ENCODE measurements around the gene NAGS.
"Not testable (repeated sequence)": the region's sequence is repeated elsewhere in the genome, so short reads cannot be mapped to it uniquely, and the experiment has no call there.

Gene NAGS

GRCh38 chr17:44004077-44004760 is at the start of gene NAGS:
Gene NAGS, plus strand, starts transcription at chr17:44004622. Its CDS starts 42 bp downstream, at chr17:44004664.
- Histone ChIP-seq H3K4me3 (no peak within 1 kb of the TSS), H3K36me3 (ENCODE audit: insufficient read depth, low read length) (no peaks in the 10 kb centered on the region), H3K9me3 (ENCODE audit: low read depth, low read length) (no peaks in the 10 kb centered on the region), H3K27ac (no peak within 1 kb of the TSS), H3K9ac (ENCODE audit: insufficient read length) (no peak within 1 kb of the TSS)
- no peak for TF ChIP-seq FOXP2 (optimal IDR thresholded peaks at IDR 0.05; ENCODE audit: control extremely low read depth, extremely low read length, insufficient read depth)
- TF ChIP-seq POLR2AphosphoS5 (IDR thresholded peaks at IDR 0.05; ENCODE audit: borderline replicate concordance, low read depth, low read length) = no peak
- TF ChIP-seq EZH2 (IDR thresholded peaks at IDR 0.05) = no peak
- DNase-seq (ENCODE audit: low read depth, low spot score) = no peak

GRCh38 chr17:43956222-43956621 is 48.2 kb upstream of the NAGS start:
- no peak for TF ChIP-seq POLR2AphosphoS5 (IDR thresholded peaks at IDR 0.05; ENCODE audit: borderline replicate concordance, low read depth, low read length)
- TF ChIP-seq FOXP2 (optimal IDR thresholded peaks at IDR 0.05; ENCODE audit: control extremely low read depth, extremely low read length, insufficient read depth) = no peak
- no peak for TF ChIP-seq EZH2 (IDR thresholded peaks at IDR 0.05)
- Histone ChIP-seq H3K27ac (no peak overlapping the region), H3K9me3 (ENCODE audit: low read depth, low read length) (no peaks in the 10 kb centered on the region), H3K36me3 (ENCODE audit: insufficient read depth, low read length) (no peaks in the 10 kb centered on the region), H3K9ac (ENCODE audit: insufficient read length) (no peak overlapping the region), H3K4me3 (no peak overlapping the region)
- no peak for DNase-seq (ENCODE audit: low read depth, low spot score)

GRCh38 chr17:43958748-43959352 is 45.6 kb upstream of the NAGS start:
- DNase-seq (ENCODE audit: low read depth, low spot score) = no peak

GRCh38 chr17:43961292-43961691 is 43.1 kb upstream of the NAGS start:
- not testable (repeated sequence) for H3K27ac ChIP-seq; H3K36me3 ChIP-seq (ENCODE audit: insufficient read depth, low read length); H3K9ac ChIP-seq (ENCODE audit: insufficient read length); DNase-seq (ENCODE audit: low read depth, low spot score); H3K9me3 ChIP-seq (ENCODE audit: low read depth, low read length); H3K4me3 ChIP-seq

More at GRCh38 chr17:43958748-43959352, 45.6 kb upstream of the NAGS start:
- Histone ChIP-seq H3K9ac (ENCODE audit: insufficient read length) (no peak overlapping the region), H3K36me3 (ENCODE audit: insufficient read depth, low read length) (no peaks in the 10 kb centered on the region), H3K9me3 (ENCODE audit: low read depth, low read length) (no peaks in the 10 kb centered on the region), H3K4me3 (no peak overlapping the region), H3K27ac (no peak overlapping the region)
- no peak for TF ChIP-seq POLR2AphosphoS5 (IDR thresholded peaks at IDR 0.05; ENCODE audit: borderline replicate concordance, low read depth, low read length)
- no peak for TF ChIP-seq FOXP2 (optimal IDR thresholded peaks at IDR 0.05; ENCODE audit: control extremely low read depth, extremely low read length, insufficient read depth)
- TF ChIP-seq EZH2 (IDR thresholded peaks at IDR 0.05) = no peak

- Histone ChIP-seq H3K9ac (ENCODE audit: insufficient read length) (no peak overlapping the region), H3K36me3 (ENCODE audit: insufficient read depth, low read length) (no peaks in the 10 kb centered on the region), H3K9me3 (ENCODE audit: low read depth, low read length) (no peaks in the 10 kb centered on the region), H3K4me3 (no peak overlapping the region), H3K27ac (no peak overlapping the region)
- TF ChIP-seq FOXP2 (optimal IDR thresholded peaks at IDR 0.05; ENCODE audit: control extremely low read depth, extremely low read length, insufficient read depth) = no peak
- DNase-seq (ENCODE audit: low read depth, low spot score) = no peak
Observed at GRCh38 chr17:43961954-43962353, 42.5 kb upstream of the NAGS start.

- H3K4me3 ChIP-seq = no peak overlapping the region
- H3K27ac ChIP-seq = no peak overlapping the region
- H3K9me3 ChIP-seq (ENCODE audit: low read depth, low read length) = no peaks in the 10 kb centered on the region
- H3K36me3 ChIP-seq (ENCODE audit: insufficient read depth, low read length) = no peaks in the 10 kb centered on the region
- no peak overlapping the region for H3K9ac ChIP-seq (ENCODE audit: insufficient read length)
- TF ChIP-seq EZH2 (IDR thresholded peaks at IDR 0.05) = no peak
- TF ChIP-seq POLR2AphosphoS5 (IDR thresholded peaks at IDR 0.05; ENCODE audit: borderline replicate concordance, low read depth, low read length) = no peak
- TF ChIP-seq FOXP2 (optimal IDR thresholded peaks at IDR 0.05; ENCODE audit: control extremely low read depth, extremely low read length, insufficient read depth) = no peak
- DNase-seq (ENCODE audit: low read depth, low spot score) = no peak
Observed at GRCh38 chr17:43962479-43962878, 41.9 kb upstream of the NAGS start.

GRCh38 chr17:43966276-43966675 is 38.1 kb upstream of the NAGS start:
- H3K4me3 ChIP-seq = no peak overlapping the region
- no peaks in the 10 kb centered on the region for H3K9me3 ChIP-seq (ENCODE audit: low read depth, low read length)
- no peaks in the 10 kb centered on the region for H3K36me3 ChIP-seq (ENCODE audit: insufficient read depth, low read length)
- DNase-seq (ENCODE audit: low read depth, low spot score) = no peak
- no peak for TF ChIP-seq POLR2AphosphoS5 (IDR thresholded peaks at IDR 0.05; ENCODE audit: borderline replicate concordance, low read depth, low read length)
- no peak for TF ChIP-seq FOXP2 (optimal IDR thresholded peaks at IDR 0.05; ENCODE audit: control extremely low read depth, extremely low read length, insufficient read depth)
- no peak for TF ChIP-seq EZH2 (IDR thresholded peaks at IDR 0.05)
- H3K9ac ChIP-seq (ENCODE audit: insufficient read length) = no peak overlapping the region
- H3K27ac ChIP-seq = no peak overlapping the region

- Histone ChIP-seq H3K4me3 (no peak overlapping the region), H3K9ac (ENCODE audit: insufficient read length) (no peak overlapping the region), H3K27ac (no peak overlapping the region), H3K36me3 (ENCODE audit: insufficient read depth, low read length) (no peaks in the 10 kb centered on the region), H3K9me3 (ENCODE audit: low read depth, low read length) (no peaks in the 10 kb centered on the region)
- TF ChIP-seq FOXP2 (optimal IDR thresholded peaks at IDR 0.05; ENCODE audit: control extremely low read depth, extremely low read length, insufficient read depth) (no peak), POLR2AphosphoS5 (IDR thresholded peaks at IDR 0.05; ENCODE audit: borderline replicate concordance, low read depth, low read length) (no peak), EZH2 (IDR thresholded peaks at IDR 0.05) (no peak)
- DNase-seq (ENCODE audit: low read depth, low spot score) = no peak
Observed at GRCh38 chr17:43967251-43967875, 37.1 kb upstream of the NAGS start.

Data from SK-N-MC (cell line).